ENCODE measurements around the gene OLA1.

OLA1 gene

GRCh38 chr2:174181368-174181767 is 67.0 kb downstream of the OLA1 start:
- DNase-seq (ENCODE audit: insufficient read length, low spot score) (no peak), FAIRE-seq (peak; percentile 52)

GRCh38 chr2:174180726-174181236 is 67.6 kb downstream of the OLA1 start:
- DNase-seq (ENCODE audit: insufficient read length, low spot score) = no peak
- FAIRE-seq = no peak

GRCh38 chr2:174180165-174180724 is 68.1 kb downstream of the OLA1 start:
- FAIRE-seq (peak; percentile 13), DNase-seq (ENCODE audit: insufficient read length, low spot score) (no peak)

- DNase-seq (ENCODE audit: insufficient read length, low spot score) (no peak), FAIRE-seq (no peak)
Observed at GRCh38 chr2:174177316-174177890, 70.9 kb downstream of the OLA1 start.

GRCh38 chr2:174176898-174177297 is 71.4 kb downstream of the OLA1 start:
- FAIRE-seq (no peak), DNase-seq (ENCODE audit: insufficient read length, low spot score) (no peak)

GRCh38 chr2:174174741-174175140 is 73.6 kb downstream of the OLA1 start:
- no peak for DNase-seq (ENCODE audit: insufficient read length, low spot score)
- no peak for FAIRE-seq

- FAIRE-seq = no peak
- no peak for DNase-seq (ENCODE audit: insufficient read length, low spot score)
Observed at GRCh38 chr2:174172802-174173355, 75.5 kb downstream of the OLA1 start.

GRCh38 chr2:174171686-174172445 is 76.5 kb downstream of the OLA1 start:
- no peak for FAIRE-seq

GRCh38 chr2:174169372-174169771 is 79.0 kb downstream of the OLA1 start:
- DNase-seq (ENCODE audit: insufficient read length, low spot score) = no peak
- FAIRE-seq = no peak

More at GRCh38 chr2:174171686-174172445, 76.5 kb downstream of the OLA1 start:
- no peak for DNase-seq (ENCODE audit: insufficient read length, low spot score)

- DNase-seq (ENCODE audit: insufficient read length, low spot score) (no peak), FAIRE-seq (no peak)
Observed at GRCh38 chr2:174166261-174166660, 82.1 kb downstream of the OLA1 start.

- DNase-seq (ENCODE audit: insufficient read length, low spot score) = no peak
- FAIRE-seq = no peak
Observed at GRCh38 chr2:174161490-174161889, 86.8 kb downstream of the OLA1 start.

GRCh38 chr2:174158003-174158402 is 90.3 kb downstream of the OLA1 start:
- peak; percentile 54 for DNase-seq (ENCODE audit: insufficient read length, low spot score)
- FAIRE-seq = peak; percentile 4

GRCh38 chr2:174157053-174157452 is 91.3 kb downstream of the OLA1 start:
- FAIRE-seq (no peak), DNase-seq (ENCODE audit: insufficient read length, low spot score) (no peak)

GRCh38 chr2:174153757-174154680 is 94.3 kb downstream of the OLA1 start:
- DNase-seq (ENCODE audit: insufficient read length, low spot score) (no peak), FAIRE-seq (peak; percentile 46)

- no peak for DNase-seq (ENCODE audit: insufficient read length, low spot score)
- FAIRE-seq = no peak
Observed at GRCh38 chr2:174149530-174149929, 98.8 kb downstream of the OLA1 start.

- DNase-seq (ENCODE audit: insufficient read length, low spot score) = no peak
- no peak for FAIRE-seq
Observed at GRCh38 chr2:174148833-174149232, 99.5 kb downstream of the OLA1 start.

- FAIRE-seq = no peak
- no peak for DNase-seq (ENCODE audit: insufficient read length, low spot score)
Observed at GRCh38 chr2:174145827-174146226, 102.5 kb downstream of the OLA1 start.

GRCh38 chr2:174142290-174142689 is 106.0 kb downstream of the OLA1 start:
- no peak for FAIRE-seq
- DNase-seq (ENCODE audit: insufficient read length, low spot score) = no peak

- DNase-seq (ENCODE audit: insufficient read length, low spot score) (no peak), FAIRE-seq (no peak)
Observed at GRCh38 chr2:174138161-174138560, 110.2 kb downstream of the OLA1 start.

- DNase-seq (ENCODE audit: insufficient read length, low spot score) = no peak
- FAIRE-seq = no peak
Observed at GRCh38 chr2:174135981-174136380, 112.4 kb downstream of the OLA1 start.
